Ascending aorta (tissue), 2 donors: ENCODE data around the gene GPC6. TPM values are rescaled to one million over a fixed set of nuclear protein-coding genes. Genes with fewer than 3 reads are reported as not detected.

Source experiments
- DNase-seq, 2 donors: peaks; one replicate each; pipeline ENCODE4 v3.0.0-alpha.2; 2019; ENCODE audit warnings: low spot score in 2 of 2
- H3K27ac ChIP-seq, 2 donors: fragments of 200-600 bp; sonication (generic); one replicate each; pipeline ENCODE4 v1.5.1; 2016 to 2017; ENCODE audit warnings: mild to moderate bottlenecking in 1 of 2
- H3K27me3 ChIP-seq: fragments of 200-600 bp; sonication (generic); one replicate; pipeline ENCODE4 v1.5.1; 2017
- H3K36me3 ChIP-seq, 2 donors: fragments of 200-600 bp; sonication (generic); one replicate each; pipeline ENCODE4 v1.5.1; 2016
- H3K4me1 ChIP-seq, 2 donors: fragments of 200-600 bp; sonication (generic); one replicate each; pipeline ENCODE4 v1.5.1; 2016 to 2017; ENCODE audit warnings: mild to moderate bottlenecking in 1 of 2
- H3K4me3 ChIP-seq, 2 donors: fragments of 200-600 bp; sonication (generic); one replicate each; pipeline ENCODE4 v1.5.1; 2016 to 2017; ENCODE audit warnings: mild to moderate bottlenecking in 1 of 2
- H3K9me3 ChIP-seq, 2 donors: fragments of 200-600 bp; sonication (generic); one replicate each; pipeline ENCODE4 v1.5.1; 2016
- intact Hi-C: fragments of 100-400 bp; cut with DNase I; formaldehyde crosslinking; loops from one replicate; pipeline ENCODE4 v1.15.1; 2023
- total RNA-seq: library from RNA; depleted of rRNA; stranded (reverse); fragments of >200 nt; gene quantifications from one replicate; pipeline ENCODE4 v1.1.0, GENCODE V29; 2016
- TF ChIP-seq, protein P1 (sequence below), 3 experiments: fragments of 200-600 bp in 2 of 3; fragments of 450-650 bp in 1 of 3; sonication (generic) in 2 of 3; IDR thresholded peaks; one replicate each; pipeline ENCODE4 v1.5.1; 2016 to 2019; ENCODE audit warnings: antibody characterized with exemption in 3 of 3, mild to moderate bottlenecking in 1 of 3, moderate library complexity in 1 of 3

The GPC6 gene
- total RNA-seq, 1 donor from 2014 or later, result 23.2 TPM

DNA sequence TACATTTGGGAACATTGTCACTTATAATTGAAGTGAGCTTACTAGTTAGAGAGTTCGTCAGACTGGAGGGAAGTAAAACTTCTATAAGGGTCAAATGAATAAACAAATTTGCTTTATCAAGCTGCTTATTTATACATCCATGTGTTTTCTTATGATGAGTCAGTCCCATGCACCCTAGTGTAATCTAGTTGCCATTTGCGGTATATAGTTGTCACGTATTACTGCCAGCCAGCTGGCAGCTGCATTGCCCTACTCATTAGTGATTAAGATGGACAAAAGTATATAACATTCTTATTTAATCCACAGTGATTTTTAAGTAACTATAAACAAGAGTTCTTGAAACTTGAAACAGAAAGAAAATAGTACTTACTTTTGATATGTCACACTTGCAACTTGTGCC is 182.4 kb downstream of the GPC6 start:
- no peaks in the 10 kb centered on the region for H3K9me3 ChIP-seq
- no peak overlapping the region for H3K27ac ChIP-seq
- no peaks in the 10 kb centered on the region for H3K4me1 ChIP-seq
- H3K4me3 ChIP-seq, result no peak overlapping the region
- TF ChIP-seq, protein P1, sequence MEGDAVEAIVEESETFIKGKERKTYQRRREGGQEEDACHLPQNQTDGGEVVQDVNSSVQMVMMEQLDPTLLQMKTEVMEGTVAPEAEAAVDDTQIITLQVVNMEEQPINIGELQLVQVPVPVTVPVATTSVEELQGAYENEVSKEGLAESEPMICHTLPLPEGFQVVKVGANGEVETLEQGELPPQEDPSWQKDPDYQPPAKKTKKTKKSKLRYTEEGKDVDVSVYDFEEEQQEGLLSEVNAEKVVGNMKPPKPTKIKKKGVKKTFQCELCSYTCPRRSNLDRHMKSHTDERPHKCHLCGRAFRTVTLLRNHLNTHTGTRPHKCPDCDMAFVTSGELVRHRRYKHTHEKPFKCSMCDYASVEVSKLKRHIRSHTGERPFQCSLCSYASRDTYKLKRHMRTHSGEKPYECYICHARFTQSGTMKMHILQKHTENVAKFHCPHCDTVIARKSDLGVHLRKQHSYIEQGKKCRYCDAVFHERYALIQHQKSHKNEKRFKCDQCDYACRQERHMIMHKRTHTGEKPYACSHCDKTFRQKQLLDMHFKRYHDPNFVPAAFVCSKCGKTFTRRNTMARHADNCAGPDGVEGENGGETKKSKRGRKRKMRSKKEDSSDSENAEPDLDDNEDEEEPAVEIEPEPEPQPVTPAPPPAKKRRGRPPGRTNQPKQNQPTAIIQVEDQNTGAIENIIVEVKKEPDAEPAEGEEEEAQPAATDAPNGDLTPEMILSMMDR (IDR thresholded peaks at IDR 0.05), result no peak
- DNase-seq, result no peak
- intact Hi-C loops, result no loop called here
- H3K36me3 ChIP-seq, result no peaks in the 10 kb centered on the region
- no peaks in the 10 kb centered on the region for H3K27me3 ChIP-seq

DNA sequence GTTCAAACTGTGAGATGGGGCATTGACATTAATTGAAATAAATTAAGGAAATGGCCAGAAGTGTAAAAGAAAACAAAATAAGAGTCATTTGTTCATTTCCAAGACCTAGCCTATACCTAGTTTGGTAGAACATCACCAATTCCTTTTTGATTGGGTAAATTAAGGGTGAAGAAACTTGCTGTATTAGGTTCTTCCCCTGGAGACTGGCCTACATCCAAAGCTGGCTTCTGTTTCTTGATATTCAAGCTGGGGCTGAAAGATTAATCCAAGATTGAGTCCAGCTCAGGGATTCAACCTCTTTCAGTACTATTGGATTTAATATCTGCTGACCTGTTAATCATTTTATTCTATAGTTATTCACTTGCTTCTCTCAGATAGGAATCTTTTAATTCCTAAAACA is 183.2 kb downstream of the GPC6 start:
- no peak overlapping the region for H3K27ac ChIP-seq
- H3K9me3 ChIP-seq, result no peaks in the 10 kb centered on the region
- H3K4me1 ChIP-seq, result no peaks in the 10 kb centered on the region
- intact Hi-C loops, result no loop called here
- no peak overlapping the region for H3K4me3 ChIP-seq
- H3K27me3 ChIP-seq, result no peaks in the 10 kb centered on the region
- H3K36me3 ChIP-seq, result no peaks in the 10 kb centered on the region
- TF ChIP-seq, protein P1 (IDR thresholded peaks at IDR 0.05), result no peak
- DNase-seq, result no peak

DNA sequence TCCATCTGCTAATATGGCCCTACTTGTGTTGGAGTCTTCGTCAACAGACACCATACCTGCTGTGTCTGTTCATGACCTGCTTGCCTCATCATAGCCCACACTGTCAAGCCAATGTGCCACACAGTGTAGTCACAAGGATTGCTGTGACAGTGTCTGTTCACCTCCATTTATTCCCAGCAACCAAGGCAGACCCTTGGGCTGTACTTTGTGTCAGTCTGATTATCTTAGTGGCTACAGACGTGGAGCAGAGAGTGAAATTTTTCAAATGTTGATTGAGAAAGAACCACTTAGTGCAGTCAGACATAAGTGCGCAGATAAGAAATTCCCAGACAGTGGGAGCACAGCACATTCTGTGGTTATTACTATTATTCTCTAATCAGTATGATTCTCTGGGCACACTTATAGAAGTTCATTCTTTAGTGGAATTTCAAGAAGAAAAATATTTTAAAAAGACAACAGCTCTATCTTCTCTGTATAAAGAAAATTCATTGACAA is 184.6 kb downstream of the GPC6 start:
- TF ChIP-seq, protein P1 (IDR thresholded peaks at IDR 0.05), result no peak
- DNase-seq, result no peak
- no peak overlapping the region for H3K27ac ChIP-seq
- no peaks in the 10 kb centered on the region for H3K36me3 ChIP-seq
- no peaks in the 10 kb centered on the region for H3K27me3 ChIP-seq
- H3K9me3 ChIP-seq, result no peaks in the 10 kb centered on the region
- no peak overlapping the region for H3K4me3 ChIP-seq
- no peaks in the 10 kb centered on the region for H3K4me1 ChIP-seq
- intact Hi-C loops, result no loop called here

- no peaks in the 10 kb centered on the region for H3K4me1 ChIP-seq
- DNase-seq, result no peak
- H3K27me3 ChIP-seq, result no peaks in the 10 kb centered on the region
- H3K9me3 ChIP-seq, result no peaks in the 10 kb centered on the region
- H3K36me3 ChIP-seq, result no peaks in the 10 kb centered on the region
- intact Hi-C loops, result no loop called here
- H3K4me3 ChIP-seq, result no peak overlapping the region
- H3K27ac ChIP-seq, result no peak overlapping the region
- TF ChIP-seq, protein P1 (IDR thresholded peaks at IDR 0.05), result no peak
These were observed 186.1 kb downstream of the GPC6 start for GRCh38 chr13:93412676-93413075.

DNA sequence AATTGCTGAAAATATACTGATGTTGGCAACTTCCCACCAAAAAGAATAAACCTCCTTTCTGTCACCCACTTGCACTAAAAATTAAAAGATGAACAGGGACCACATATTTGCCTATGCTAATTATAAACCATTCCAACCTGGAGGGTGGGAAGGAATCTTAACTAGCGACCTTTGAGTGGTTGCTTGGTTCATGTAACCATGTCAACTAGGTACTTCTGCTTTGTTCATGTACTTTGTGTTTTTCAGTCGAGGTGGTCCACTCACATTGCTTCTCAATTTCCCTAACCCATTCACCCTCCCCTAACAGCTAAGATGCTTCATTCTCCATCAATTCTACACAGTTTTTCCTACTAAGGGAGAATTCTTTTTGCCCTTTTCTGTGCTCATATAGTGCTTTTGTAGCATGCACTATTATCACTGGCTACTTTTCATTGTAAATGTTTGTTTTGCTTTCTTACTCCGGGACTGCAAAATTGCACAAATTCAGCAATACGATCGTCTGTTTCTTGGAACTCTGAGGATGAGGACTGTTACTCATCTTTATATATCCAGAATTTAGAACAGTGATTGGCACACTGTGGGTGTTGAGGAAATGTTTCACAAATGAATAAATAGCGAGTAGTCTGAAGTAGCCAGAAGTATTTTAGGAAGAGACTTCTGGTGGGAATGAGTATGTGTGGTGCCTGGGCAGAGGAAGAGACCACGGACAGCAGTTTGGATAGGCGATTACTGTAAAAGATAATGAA is 187.5 kb downstream of the GPC6 start:
- intact Hi-C loops, result no loop called here
- Histone ChIP-seq H3K4me3 (no peak overlapping the region), H3K4me1 (no peaks in the 10 kb centered on the region), H3K27me3 (no peaks in the 10 kb centered on the region), H3K36me3 (no peaks in the 10 kb centered on the region), H3K9me3 (no peaks in the 10 kb centered on the region), H3K27ac (no peak overlapping the region)
- no peak for DNase-seq
- TF ChIP-seq, protein P1 (IDR thresholded peaks at IDR 0.05), result no peak
